HepG2 (cell line): ENCODE measurements around the gene RNASE11. TPM values are rescaled to one million over a fixed set of nuclear protein-coding genes. Genes with fewer than 3 reads are reported as not detected.

ENCODE experiments used
- ATF2 ChIP-seq: sonication (generic); formaldehyde crosslinking; IDR thresholded peaks from 2 replicates; pipeline ENCODE4 v1.4.0; 2020; ENCODE audit warnings: missing genetic modification reagents
- ATF4 ChIP-seq, 2 experiments: fragments of 450-650 bp in 1 of 2; sonication (generic) in 1 of 2; formaldehyde crosslinking; IDR thresholded peaks; 2 replicates each; pipeline versions ENCODE4 v1.5.0 to v1.8.0; 2020 to 2022; ENCODE audit warnings: mild to moderate bottlenecking in 1 of 2, missing genetic modification reagents in 1 of 2
- CEBPB ChIP-seq: IDR thresholded peaks from 2 replicates; pipeline ENCODE4 v1.6.1; 2011; ENCODE audit warnings: low read depth, low read length, improper control_type of control experiment, borderline replicate concordance
- CSRNP1 ChIP-seq: sonication (generic); formaldehyde crosslinking; IDR thresholded peaks from 2 replicates; pipeline ENCODE4 v1.8.1; 2023; ENCODE audit warnings: mild to moderate bottlenecking, missing genetic modification reagents
- ETS1 ChIP-seq: sonication (generic); formaldehyde crosslinking; IDR thresholded peaks from 2 replicates; pipeline ENCODE4 v1.4.0; 2020; ENCODE audit warnings: missing genetic modification reagents
- ISX ChIP-seq: sonication (generic); formaldehyde crosslinking; conservative IDR thresholded peaks from 2 replicates; pipeline ENCODE4 v1.5.0; 2020; ENCODE audit warnings: missing genetic modification reagents
- POGZ ChIP-seq: sonication (generic); formaldehyde crosslinking; IDR thresholded peaks from 2 replicates; pipeline ENCODE4 v1.4.0; 2020; ENCODE audit warnings: mild to moderate bottlenecking, missing genetic modification reagents
- RBAK ChIP-seq: sonication (generic); formaldehyde crosslinking; IDR thresholded peaks from 2 replicates; pipeline ENCODE4 v1.5.1; 2020; ENCODE audit warnings: mild to moderate bottlenecking, missing genetic modification reagents
- SRSF1 ChIP-seq: fragments of 200-400 bp; formaldehyde crosslinking; optimal IDR thresholded peaks from 2 replicates; pipeline ENCODE3; 2017; ENCODE audit warnings: mild to moderate bottlenecking, low read depth, low read length, moderate library complexity
- ZNF207 ChIP-seq: fragments of 450-650 bp; IDR thresholded peaks from 2 replicates; pipeline ENCODE4 v1.6.1; 2016; ENCODE audit warnings: antibody characterized with exemption, borderline replicate concordance
- ZNF678 ChIP-seq: sonication (generic); formaldehyde crosslinking; IDR thresholded peaks from 2 replicates; pipeline ENCODE4 v1.4.0; 2020; ENCODE audit warnings: mild to moderate bottlenecking, missing genetic modification reagents
- ZNF747 ChIP-seq: sonication (generic); formaldehyde crosslinking; IDR thresholded peaks from 2 replicates; pipeline ENCODE4 v1.8.1; 2023; ENCODE audit warnings: missing genetic modification reagents, mild to moderate bottlenecking, borderline replicate concordance
- polyA plus RNA-seq, 8 experiments: library from polyadenylated mRNA; depleted of rRNA in 3 of 8; stranded (reverse) in 7 of 8; unstranded in 1 of 8; fragments of >200 nt; fragmentation: Illumina TruSeq in 4 of 8; extraction: Trizol in 4 of 8; gene quantifications; 2 replicates each; pipeline versions ENCODE4 v1.2.1 to v1.2.3, GENCODE V29; 2011 to 2016; ENCODE audit warnings: low read depth in 4 of 8, missing spikeins in 1 of 8, mixed read lengths in 1 of 8; ENCODE audit not compliant: insufficient read depth in 1 of 8
- total RNA-seq, 5 experiments: library from RNA; depleted of rRNA; stranded (reverse); fragments of >200 nt; fragmentation: Illumina TruSeq; extraction: Trizol; gene quantifications; 2 replicates each; pipeline ENCODE4 v1.2.3, GENCODE V29; 2016; ENCODE audit warnings: low read depth in 1 of 5
- TF ChIP-seq, protein P1 (sequence below): sonication (generic); formaldehyde crosslinking; IDR thresholded peaks from 2 replicates; pipeline ENCODE4 v1.9.0; 2021; ENCODE audit warnings: missing genetic modification reagents, borderline replicate concordance
- TF ChIP-seq, protein P2 (sequence below): sonication (generic); formaldehyde crosslinking; IDR thresholded peaks from 2 replicates; pipeline ENCODE4 v1.4.0; 2020; ENCODE audit warnings: missing genetic modification reagents
- TF ChIP-seq, protein P3 (sequence below): IDR thresholded peaks from 2 replicates; pipeline ENCODE4 v1.6.1; 2016; ENCODE audit warnings: low read depth, control low read depth

RNASE11 gene
- total and polyA plus RNA-seq, 2 of the 13 experiments (the other 11 are each of a cell fraction or from before 2014, with no cell fraction given): not detected

- TF ChIP-seq, protein P1, sequence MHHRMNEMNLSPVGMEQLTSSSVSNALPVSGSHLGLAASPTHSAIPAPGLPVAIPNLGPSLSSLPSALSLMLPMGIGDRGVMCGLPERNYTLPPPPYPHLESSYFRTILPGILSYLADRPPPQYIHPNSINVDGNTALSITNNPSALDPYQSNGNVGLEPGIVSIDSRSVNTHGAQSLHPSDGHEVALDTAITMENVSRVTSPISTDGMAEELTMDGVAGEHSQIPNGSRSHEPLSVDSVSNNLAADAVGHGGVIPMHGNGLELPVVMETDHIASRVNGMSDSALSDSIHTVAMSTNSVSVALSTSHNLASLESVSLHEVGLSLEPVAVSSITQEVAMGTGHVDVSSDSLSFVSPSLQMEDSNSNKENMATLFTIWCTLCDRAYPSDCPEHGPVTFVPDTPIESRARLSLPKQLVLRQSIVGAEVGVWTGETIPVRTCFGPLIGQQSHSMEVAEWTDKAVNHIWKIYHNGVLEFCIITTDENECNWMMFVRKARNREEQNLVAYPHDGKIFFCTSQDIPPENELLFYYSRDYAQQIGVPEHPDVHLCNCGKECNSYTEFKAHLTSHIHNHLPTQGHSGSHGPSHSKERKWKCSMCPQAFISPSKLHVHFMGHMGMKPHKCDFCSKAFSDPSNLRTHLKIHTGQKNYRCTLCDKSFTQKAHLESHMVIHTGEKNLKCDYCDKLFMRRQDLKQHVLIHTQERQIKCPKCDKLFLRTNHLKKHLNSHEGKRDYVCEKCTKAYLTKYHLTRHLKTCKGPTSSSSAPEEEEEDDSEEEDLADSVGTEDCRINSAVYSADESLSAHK (CRISPR knock-in tag): no peak
- TF ChIP-seq ISX: no peak
- TF ChIP-seq CSRNP1 (CRISPR knock-in tag): peak; percentile 70; the same call in 1 of the 2 replicates
- peak; percentile 42 for TF ChIP-seq CEBPB
- peak; percentile 30; the same call in 1 of the 2 replicates for TF ChIP-seq ATF2 (CRISPR knock-in tag)
- TF ChIP-seq, protein P2, sequence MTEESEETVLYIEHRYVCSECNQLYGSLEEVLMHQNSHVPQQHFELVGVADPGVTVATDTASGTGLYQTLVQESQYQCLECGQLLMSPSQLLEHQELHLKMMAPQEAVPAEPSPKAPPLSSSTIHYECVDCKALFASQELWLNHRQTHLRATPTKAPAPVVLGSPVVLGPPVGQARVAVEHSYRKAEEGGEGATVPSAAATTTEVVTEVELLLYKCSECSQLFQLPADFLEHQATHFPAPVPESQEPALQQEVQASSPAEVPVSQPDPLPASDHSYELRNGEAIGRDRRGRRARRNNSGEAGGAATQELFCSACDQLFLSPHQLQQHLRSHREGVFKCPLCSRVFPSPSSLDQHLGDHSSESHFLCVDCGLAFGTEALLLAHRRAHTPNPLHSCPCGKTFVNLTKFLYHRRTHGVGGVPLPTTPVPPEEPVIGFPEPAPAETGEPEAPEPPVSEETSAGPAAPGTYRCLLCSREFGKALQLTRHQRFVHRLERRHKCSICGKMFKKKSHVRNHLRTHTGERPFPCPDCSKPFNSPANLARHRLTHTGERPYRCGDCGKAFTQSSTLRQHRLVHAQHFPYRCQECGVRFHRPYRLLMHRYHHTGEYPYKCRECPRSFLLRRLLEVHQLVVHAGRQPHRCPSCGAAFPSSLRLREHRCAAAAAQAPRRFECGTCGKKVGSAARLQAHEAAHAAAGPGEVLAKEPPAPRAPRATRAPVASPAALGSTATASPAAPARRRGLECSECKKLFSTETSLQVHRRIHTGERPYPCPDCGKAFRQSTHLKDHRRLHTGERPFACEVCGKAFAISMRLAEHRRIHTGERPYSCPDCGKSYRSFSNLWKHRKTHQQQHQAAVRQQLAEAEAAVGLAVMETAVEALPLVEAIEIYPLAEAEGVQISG (CRISPR knock-in tag): peak; percentile 67
- TF ChIP-seq, protein P3, sequence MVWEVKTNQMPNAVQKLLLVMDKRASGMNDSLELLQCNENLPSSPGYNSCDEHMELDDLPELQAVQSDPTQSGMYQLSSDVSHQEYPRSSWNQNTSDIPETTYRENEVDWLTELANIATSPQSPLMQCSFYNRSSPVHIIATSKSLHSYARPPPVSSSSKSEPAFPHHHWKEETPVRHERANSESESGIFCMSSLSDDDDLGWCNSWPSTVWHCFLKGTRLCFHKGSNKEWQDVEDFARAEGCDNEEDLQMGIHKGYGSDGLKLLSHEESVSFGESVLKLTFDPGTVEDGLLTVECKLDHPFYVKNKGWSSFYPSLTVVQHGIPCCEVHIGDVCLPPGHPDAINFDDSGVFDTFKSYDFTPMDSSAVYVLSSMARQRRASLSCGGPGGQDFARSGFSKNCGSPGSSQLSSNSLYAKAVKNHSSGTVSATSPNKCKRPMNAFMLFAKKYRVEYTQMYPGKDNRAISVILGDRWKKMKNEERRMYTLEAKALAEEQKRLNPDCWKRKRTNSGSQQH (CRISPR knock-in tag): no peak
- TF ChIP-seq ATF4 (CRISPR knock-in tag; IDR thresholded peaks at IDR 0.05): peak in 1 of 2 experiments; percentile 74; a peak in 2 of 4 replicates
- TF ChIP-seq POGZ (CRISPR knock-in tag): peak; percentile 45; the same call in 1 of the 2 replicates
- no peak for TF ChIP-seq ZNF678 (CRISPR knock-in tag)
- TF ChIP-seq ZNF207: no peak
- no peak for TF ChIP-seq ZNF747 (CRISPR knock-in tag)
- no peak for TF ChIP-seq ETS1 (CRISPR knock-in tag)
- no peak for TF ChIP-seq RBAK (CRISPR knock-in tag)
- no peak for TF ChIP-seq SRSF1
Observed at GRCh38 chr14:20632831-20633691, 45.3 kb upstream of the RNASE11 start (continued).
